ENCODE measurements around the gene TMEM115.

GRCh38 chr3:50317300-50317699, 42.0 kb downstream of the TMEM115 start:
- TF ChIP-seq, protein P1, sequence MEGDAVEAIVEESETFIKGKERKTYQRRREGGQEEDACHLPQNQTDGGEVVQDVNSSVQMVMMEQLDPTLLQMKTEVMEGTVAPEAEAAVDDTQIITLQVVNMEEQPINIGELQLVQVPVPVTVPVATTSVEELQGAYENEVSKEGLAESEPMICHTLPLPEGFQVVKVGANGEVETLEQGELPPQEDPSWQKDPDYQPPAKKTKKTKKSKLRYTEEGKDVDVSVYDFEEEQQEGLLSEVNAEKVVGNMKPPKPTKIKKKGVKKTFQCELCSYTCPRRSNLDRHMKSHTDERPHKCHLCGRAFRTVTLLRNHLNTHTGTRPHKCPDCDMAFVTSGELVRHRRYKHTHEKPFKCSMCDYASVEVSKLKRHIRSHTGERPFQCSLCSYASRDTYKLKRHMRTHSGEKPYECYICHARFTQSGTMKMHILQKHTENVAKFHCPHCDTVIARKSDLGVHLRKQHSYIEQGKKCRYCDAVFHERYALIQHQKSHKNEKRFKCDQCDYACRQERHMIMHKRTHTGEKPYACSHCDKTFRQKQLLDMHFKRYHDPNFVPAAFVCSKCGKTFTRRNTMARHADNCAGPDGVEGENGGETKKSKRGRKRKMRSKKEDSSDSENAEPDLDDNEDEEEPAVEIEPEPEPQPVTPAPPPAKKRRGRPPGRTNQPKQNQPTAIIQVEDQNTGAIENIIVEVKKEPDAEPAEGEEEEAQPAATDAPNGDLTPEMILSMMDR (IDR thresholded peaks at IDR 0.05) = no peak
- no peak for TF ChIP-seq POLR2A (IDR thresholded peaks at IDR 0.05)
